Stimulated activated CD4-positive, alpha-beta T cell treated with anti-CD3 and anti-CD28 coated beads, Interleukin-4, amount 100 ng/mL, for 4 hours (primary cell): Measurements from ENCODE around the gene IFIT2.
A peak's percentile ranks its signal among the peaks of the same experiment; 100 is the strongest.

Experiments
- DNase-seq, 2 experiments: peaks; one replicate each; pipeline ENCODE4 v3.0.0-alpha.2; 2020

IFIT2 gene, protein sequence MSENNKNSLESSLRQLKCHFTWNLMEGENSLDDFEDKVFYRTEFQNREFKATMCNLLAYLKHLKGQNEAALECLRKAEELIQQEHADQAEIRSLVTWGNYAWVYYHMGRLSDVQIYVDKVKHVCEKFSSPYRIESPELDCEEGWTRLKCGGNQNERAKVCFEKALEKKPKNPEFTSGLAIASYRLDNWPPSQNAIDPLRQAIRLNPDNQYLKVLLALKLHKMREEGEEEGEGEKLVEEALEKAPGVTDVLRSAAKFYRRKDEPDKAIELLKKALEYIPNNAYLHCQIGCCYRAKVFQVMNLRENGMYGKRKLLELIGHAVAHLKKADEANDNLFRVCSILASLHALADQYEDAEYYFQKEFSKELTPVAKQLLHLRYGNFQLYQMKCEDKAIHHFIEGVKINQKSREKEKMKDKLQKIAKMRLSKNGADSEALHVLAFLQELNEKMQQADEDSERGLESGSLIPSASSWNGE

DNA sequence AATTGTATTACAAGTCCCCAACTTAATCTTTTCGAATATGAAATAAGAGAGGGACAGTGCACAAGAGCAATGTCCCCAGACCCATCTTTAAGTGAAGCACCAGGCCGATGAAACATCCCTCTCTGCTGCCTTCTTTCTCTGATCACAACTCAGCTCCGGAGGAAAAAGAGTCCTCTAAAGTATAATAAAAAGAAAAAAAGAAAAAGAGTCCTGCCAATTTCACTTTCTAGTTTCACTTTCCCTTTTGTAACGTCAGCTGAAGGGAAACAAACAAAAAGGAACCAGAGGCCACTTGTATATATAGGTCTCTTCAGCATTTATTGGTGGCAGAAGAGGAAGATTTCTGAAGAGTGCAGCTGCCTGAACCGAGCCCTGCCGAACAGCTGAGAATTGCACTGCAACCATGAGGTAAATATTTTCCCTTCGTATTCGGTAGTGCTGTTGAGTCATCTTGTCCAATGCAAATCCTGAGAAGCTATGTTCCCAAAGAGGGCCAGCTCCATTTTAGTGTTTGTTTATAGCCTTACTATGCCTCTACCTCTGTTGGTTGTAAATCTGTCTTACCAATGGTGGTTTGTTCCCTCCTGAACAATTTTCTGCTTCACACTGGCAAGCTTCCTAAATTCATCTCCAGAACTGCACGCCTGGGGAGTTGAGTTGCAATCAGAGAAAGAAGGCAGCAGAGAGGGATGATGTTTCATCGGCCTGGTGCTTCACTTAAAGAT lies at the start of gene IFIT2:
IFIT2 (plus strand) TSS at position 326 of the 725 bp plus-strand sequence; CDS start at position 404, 78 bp downstream.
- peak in 1 of 2 experiments; percentile 34 for DNase-seq

DNA sequence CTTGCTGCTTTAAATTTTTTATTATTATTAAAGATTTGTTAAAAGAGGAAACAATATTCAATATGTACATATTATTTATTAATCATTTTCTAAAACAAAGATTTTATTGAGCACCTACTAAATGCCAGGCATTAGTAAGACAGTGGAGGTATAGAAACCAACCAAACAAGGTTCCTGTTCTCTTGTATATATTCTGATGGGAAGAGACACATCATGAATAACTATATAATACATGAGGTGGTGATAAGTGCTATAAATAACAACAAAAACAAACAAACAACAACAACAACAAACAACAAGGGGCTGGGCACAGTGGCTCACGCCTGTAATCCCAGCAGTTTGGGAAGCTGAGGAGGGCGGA lies 49.6 kb upstream of the IFIT2 start:
- no peak for DNase-seq

GRCh38 chr10:89255091-89255579 lies 46.7 kb upstream of the IFIT2 start:
- peak in 1 of 2 experiments; percentile 10 for DNase-seq

DNA sequence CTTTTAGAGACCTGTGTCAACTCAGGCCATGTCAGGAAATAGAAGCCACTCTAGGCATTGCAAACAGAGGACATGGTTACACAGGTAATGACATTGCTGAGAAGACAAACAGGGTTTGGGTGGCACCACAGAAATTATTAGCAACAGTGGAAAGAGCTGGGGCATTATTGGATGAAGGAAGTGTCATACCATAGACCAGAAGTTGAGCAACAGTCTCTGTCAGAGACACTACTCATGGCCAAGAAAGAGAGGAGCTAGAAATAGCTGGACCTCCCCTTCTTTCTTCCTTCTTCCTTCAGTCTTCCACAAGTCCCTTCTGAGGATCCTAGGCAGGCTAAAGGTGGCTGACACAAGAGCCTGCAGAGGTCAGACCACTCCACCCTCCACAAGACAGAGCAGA lies 46.1 kb upstream of the IFIT2 start:
- DNase-seq, result no peak

DNA sequence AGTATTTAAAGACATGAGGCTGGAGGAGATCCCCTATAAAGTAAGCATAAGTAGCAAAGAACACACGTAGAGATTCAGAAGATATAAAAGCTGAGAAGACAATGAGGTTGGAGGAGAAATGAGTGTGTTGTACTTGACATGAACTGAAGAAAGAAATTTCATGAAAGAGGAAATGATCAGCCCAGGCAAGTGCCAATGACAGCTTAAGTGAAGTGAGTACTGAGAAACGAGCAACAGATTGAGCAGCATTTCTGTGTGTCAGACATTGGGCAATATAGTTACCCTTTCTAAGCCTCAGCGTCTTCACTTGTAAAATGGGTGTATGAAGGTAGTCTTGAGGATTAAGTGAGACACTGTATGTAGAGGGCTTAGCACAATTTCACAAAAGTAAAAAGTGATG lies 45.5 kb upstream of the IFIT2 start:
- no peak for DNase-seq

GRCh38 chr10:89256962-89257361 lies 44.9 kb upstream of the IFIT2 start:
- no peak for DNase-seq

GRCh38 chr10:89257581-89257980 lies 44.3 kb upstream of the IFIT2 start:
- DNase-seq, result no peak

DNA sequence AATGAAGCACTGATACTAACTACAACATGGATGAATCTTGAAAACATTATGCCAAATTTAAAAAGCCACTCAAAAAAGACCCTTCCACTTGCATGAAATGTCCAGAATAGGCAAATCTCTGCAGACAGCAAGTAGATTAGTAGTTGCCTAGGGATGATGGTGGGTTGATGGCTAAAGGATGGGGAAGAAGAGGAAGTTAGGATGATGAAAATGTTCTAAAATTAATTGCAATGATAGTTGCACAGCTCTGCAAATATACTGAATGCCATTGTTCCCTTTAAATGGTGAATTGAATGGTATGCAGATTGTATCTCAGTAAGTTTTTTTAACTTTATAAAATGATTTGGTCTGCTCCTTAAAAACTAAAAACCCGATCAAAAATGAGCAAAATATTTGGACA lies 43.0 kb upstream of the IFIT2 start:
- DNase-seq, result no peak

DNA sequence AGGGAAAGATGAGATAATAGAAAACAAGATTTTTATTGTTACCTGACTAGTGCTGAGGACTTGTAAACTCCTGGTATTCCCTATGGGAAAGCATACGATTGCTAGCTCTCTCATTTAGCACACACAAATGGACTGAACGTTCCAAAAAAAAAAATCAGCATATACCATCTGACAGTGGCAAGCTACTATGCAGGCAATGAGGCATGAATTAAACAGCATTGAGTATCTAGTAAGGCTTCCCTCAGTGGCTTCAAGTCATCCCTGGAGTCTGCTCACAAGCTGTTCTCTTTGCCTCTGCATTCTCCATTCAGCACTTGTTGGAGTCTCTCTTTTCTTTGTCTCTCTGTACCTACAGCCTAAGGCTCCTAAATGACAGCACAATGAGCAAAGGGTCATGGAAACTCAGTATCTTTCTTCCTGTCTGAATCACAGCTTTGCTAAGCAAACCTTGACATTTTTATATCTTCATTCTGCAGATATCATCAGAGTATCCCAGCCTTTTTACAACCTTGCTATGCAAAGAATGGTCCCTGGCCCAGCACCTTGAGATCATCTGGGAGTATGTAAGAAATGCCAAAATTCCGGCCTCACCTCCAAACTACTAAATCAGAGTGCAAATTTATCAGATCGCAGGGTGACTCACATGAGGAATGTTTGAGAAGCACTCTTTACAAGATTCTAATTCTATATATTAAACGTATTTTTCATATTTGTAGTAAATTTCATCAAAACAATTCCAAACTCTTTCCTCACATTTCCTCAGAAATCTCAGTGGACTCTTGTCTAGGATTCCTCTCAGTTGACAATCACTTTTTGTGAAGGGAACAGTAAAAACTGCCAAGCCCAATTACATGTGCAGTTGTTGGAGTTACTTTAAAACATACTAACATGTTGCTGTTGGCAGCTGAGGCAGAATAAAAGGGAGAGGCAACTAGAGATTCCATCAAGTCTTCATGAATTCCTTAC lies 39.5 kb upstream of the IFIT2 start:
- no peak for DNase-seq

GRCh38 chr10:89263091-89263490 lies 38.8 kb upstream of the IFIT2 start:
- no peak for DNase-seq

- DNase-seq, result no peak
These were observed 38.3 kb upstream of the IFIT2 start for GRCh38 chr10:89263531-89263930.

DNA sequence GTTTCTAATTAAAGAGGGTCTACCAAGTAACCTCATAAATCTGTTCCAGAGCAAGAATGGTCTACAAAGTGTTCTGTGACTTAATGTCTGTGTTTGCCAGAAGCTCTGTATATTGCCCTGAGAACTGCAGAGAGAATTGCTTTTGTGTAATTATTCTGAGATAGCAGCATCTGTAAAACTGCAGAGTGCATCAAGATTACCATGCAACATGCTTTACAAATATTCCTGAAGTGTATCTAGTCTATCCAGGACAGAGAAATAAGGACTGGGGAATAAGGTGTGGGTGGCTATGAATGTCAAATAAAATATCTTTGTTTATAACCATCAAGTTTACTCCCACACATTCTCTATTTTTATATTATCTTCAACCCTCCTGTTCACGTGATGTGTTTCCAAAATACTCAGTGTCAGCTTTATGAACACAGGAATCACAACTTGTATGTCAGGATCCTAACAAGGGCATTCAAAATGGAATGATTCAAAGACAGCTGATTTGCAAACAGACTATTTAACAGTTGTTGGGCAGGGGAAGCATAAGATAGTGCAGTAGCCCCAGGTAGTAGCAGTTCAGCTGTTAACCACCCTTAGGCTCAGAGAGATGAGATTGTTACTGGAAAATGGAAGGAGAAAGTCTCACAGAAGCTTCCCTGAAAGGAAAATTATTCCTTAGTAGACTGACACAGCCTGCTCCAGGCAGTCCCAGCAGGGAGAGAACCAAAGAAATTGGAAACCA lies 35.0 kb upstream of the IFIT2 start:
- no peak for DNase-seq

GRCh38 chr10:89269433-89270152 lies 32.3 kb upstream of the IFIT2 start:
- DNase-seq, result no peak

DNA sequence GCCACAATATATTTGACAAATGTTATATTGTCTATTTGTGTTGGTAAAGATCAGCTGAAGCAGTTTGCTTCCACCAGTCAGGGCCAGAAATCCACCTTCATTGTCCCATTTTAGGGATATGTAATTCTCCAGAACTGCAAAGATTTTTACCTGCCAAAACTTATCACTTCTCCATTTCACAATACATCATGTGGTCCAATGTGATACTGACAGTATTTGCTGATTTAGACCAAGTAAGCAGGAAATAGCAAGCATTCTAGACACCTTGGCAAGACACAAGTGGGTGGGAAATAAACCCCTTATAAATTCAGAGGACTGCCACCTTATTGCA lies 31.7 kb upstream of the IFIT2 start:
- DNase-seq, result no peak

- DNase-seq, result no peak
These were observed 30.3 kb upstream of the IFIT2 start for GRCh38 chr10:89271532-89271931.

- DNase-seq, result no peak
These were observed 28.2 kb upstream of the IFIT2 start for GRCh38 chr10:89273680-89274079.

GRCh38 chr10:89274928-89275327 lies 26.9 kb upstream of the IFIT2 start:
- DNase-seq, result no peak

- no peak for DNase-seq
These were observed 26.5 kb upstream of the IFIT2 start for GRCh38 chr10:89275383-89275782.

DNA sequence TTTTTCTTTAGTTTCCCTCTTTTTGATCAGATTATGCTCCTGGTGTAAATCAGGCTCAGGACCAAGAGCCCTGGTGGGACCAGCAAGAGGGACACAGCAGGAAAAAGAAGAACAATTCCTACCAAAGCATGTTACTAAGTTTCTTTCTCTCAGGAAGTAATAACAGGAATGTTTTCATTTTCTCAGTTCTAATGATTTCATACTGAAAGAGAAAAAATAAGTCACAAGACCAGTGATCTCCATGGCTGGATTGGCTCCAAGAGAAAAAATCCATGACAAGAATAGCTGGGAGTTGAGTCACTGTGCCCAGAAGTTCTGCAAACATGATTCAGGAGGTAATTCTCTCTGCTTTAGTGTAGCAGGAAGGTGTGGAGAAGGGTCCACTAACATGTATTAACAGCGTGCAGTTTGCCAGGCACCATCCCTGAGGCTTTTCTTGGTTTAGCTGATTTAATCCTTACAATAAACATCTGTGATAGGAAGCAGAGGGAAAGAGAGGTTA lies 23.8 kb upstream of the IFIT2 start:
- no peak for DNase-seq

- DNase-seq, result no peak
These were observed 22.9 kb upstream of the IFIT2 start for GRCh38 chr10:89278900-89279392.

DNA sequence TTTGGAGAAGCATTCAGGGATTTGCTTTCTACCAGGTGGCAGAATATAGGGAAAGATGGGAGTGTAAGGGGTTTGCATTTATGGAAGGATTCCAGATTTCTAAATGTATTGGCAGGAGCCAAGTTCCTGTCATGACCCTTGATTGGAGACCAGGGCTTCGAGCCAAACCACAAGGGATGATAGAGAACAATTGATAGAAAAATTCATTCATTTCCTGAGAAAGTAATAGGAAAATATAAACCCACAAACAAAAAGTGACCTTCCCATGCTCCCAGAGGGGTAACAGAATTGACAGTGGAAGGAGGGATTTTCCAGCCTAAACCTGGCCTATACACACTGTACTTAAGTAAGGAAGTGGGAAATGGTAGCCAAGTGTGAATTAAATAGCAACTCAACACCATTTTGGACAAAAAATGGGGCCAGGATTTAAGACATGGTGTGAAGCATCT lies 22.4 kb upstream of the IFIT2 start:
- DNase-seq, result no peak
